Testis (tissue), 2 donors: Measurements from ENCODE around the gene PRKAG2.

Experiments
- POLR2A ChIP-seq: fragments of 450-650 bp; IDR thresholded peaks from one replicate; pipeline ENCODE4 v1.6.1; 2017; ENCODE audit warnings: antibody characterized with exemption, mild to moderate bottlenecking, moderate library complexity
- TF ChIP-seq, protein P1 (sequence below), 3 experiments: fragments of 450-650 bp in 2 of 3; fragments of 200-600 bp in 1 of 3; sonication (generic) in 1 of 3; IDR thresholded peaks; one replicate each; pipeline ENCODE4 v1.5.1; 2016 to 2019; ENCODE audit warnings: antibody characterized with exemption in 3 of 3, mild to moderate bottlenecking in 2 of 3, moderate library complexity in 1 of 3

DNA sequence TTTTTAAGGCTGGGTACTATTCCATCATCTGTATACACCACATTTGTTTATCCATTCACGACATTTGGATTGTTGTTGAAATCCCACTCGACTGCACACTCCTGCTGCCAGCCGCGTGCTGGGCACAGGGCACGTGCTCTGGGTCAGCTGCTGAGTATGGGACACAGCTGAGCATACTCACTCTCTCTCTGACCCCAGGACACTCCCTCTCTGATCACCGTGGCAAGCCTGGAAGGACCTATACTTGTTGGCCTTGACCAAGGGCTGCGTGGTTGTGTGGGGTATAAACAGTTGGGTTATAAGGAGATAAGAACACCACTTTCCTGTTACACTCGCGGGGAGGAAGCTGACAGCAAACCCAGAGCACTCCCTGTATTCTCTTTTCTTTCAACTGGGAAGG lies 204.2 kb downstream of the PRKAG2 start:
- TF ChIP-seq, protein P1, sequence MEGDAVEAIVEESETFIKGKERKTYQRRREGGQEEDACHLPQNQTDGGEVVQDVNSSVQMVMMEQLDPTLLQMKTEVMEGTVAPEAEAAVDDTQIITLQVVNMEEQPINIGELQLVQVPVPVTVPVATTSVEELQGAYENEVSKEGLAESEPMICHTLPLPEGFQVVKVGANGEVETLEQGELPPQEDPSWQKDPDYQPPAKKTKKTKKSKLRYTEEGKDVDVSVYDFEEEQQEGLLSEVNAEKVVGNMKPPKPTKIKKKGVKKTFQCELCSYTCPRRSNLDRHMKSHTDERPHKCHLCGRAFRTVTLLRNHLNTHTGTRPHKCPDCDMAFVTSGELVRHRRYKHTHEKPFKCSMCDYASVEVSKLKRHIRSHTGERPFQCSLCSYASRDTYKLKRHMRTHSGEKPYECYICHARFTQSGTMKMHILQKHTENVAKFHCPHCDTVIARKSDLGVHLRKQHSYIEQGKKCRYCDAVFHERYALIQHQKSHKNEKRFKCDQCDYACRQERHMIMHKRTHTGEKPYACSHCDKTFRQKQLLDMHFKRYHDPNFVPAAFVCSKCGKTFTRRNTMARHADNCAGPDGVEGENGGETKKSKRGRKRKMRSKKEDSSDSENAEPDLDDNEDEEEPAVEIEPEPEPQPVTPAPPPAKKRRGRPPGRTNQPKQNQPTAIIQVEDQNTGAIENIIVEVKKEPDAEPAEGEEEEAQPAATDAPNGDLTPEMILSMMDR (IDR thresholded peaks at IDR 0.05): no peak
- TF ChIP-seq POLR2A: no peak
